SK-N-SH (cell line): ENCODE measurements around the gene RAD51B. TPM values are rescaled to one million over a fixed set of nuclear protein-coding genes. Genes with fewer than 3 reads are reported as not detected.
A peak's percentile ranks its signal among the peaks of the same experiment; 100 is the strongest.

Source experiments
- CTCF ChIA-PET: fragments of 300-600, 350-600 bp; formaldehyde crosslinking; extraction: SDS; loops from one replicate; lab custom pipeline; 2021; lab: Yijun Ruan, JAX
- POLR2A ChIA-PET: fragments of 350-600 bp; sonication (Branson Sonifier 250); formaldehyde crosslinking; extraction: SDS; loops from one replicate; lab custom pipeline; 2020; ENCODE audit warnings: antibody characterized with exemption, inconsistent platforms; lab: Yijun Ruan, JAX
- DNase-seq: peaks from one replicate; pipeline ENCODE4 v3.0.0; 2012
- H2AFZ ChIP-seq: fragments of 200-600 bp; sonication (generic); 2 replicates; pipeline ENCODE4 v1.8.1; 2016; ENCODE audit warnings: antibody characterized with exemption, mild to moderate bottlenecking, low read depth
- H3F3A ChIP-seq: fragments of 200-600 bp; sonication (generic); replicated peaks from 2 replicates; pipeline ENCODE3; 2016; ENCODE audit warnings: antibody characterized with exemption, mild to moderate bottlenecking; ENCODE audit not compliant: insufficient read depth
- H3K27ac ChIP-seq, 2 experiments: fragments of 200-500 bp in 1 of 2; fragments of 200-600 bp in 1 of 2; sonication (Bioruptor generic) in 1 of 2; sonication (generic), shearing (Covaris generic) in 1 of 2; 2 replicates each; pipeline versions ENCODE4 v1.5.1 to v1.6.1; 2014 to 2016; ENCODE audit warnings: low read depth in 2 of 2, inconsistent platforms in 1 of 2, low read length in 1 of 2, mild to moderate bottlenecking in 1 of 2, mixed read lengths in 1 of 2
- H3K27me3 ChIP-seq: fragments of 200-600 bp; sonication (generic), shearing (Covaris generic); 2 replicates; pipeline ENCODE4 v1.6.1; 2016; ENCODE audit warnings: mixed run types; ENCODE audit not compliant: insufficient read depth
- H3K36me3 ChIP-seq, 2 experiments: fragments of 200-500 bp in 1 of 2; fragments of 200-600 bp in 1 of 2; sonication (Bioruptor generic) in 1 of 2; sonication (generic) in 1 of 2; replicated peaks in 1 of 2; 2 replicates each; pipeline versions ENCODE3 to v1.5.1; 2014 to 2016; ENCODE audit warnings: low read length in 1 of 2, mild to moderate bottlenecking in 1 of 2; ENCODE audit not compliant: insufficient read depth in 2 of 2, control insufficient read depth in 1 of 2
- H3K4me1 ChIP-seq, 2 experiments: fragments of 200-500 bp in 1 of 2; fragments of 200-600 bp in 1 of 2; sonication (Bioruptor generic) in 1 of 2; sonication (generic), shearing (Covaris generic) in 1 of 2; 2 replicates each; pipeline versions ENCODE4 v1.5.1 to v1.6.1; 2014 to 2016; ENCODE audit warnings: low read depth in 1 of 2, low read length in 1 of 2, mixed run types in 1 of 2; ENCODE audit not compliant: insufficient read depth in 2 of 2, control insufficient read depth in 1 of 2
- H3K4me2 ChIP-seq: fragments of 200-600 bp; sonication (generic), shearing (Covaris generic); 2 replicates; pipeline ENCODE4 v1.6.1; 2017; ENCODE audit warnings: mixed run types
- H3K4me3 ChIP-seq, 2 experiments: fragments of 200-500 bp in 1 of 2; fragments of 200-600 bp in 1 of 2; sonication (Bioruptor generic) in 1 of 2; sonication (generic), shearing (Covaris generic) in 1 of 2; 2 replicates each; pipeline versions ENCODE4 v1.5.1 to v1.8.1; 2014 to 2016; ENCODE audit warnings: low read depth in 2 of 2, inconsistent platforms in 1 of 2, low read length in 1 of 2, mild to moderate bottlenecking in 1 of 2, mixed read lengths in 1 of 2, moderate library complexity in 1 of 2
- H3K79me2 ChIP-seq: fragments of 200-600 bp; sonication (generic); 2 replicates; pipeline ENCODE4 v1.8.1; 2017; ENCODE audit warnings: mild to moderate bottlenecking; ENCODE audit not compliant: insufficient read depth
- H3K9ac ChIP-seq: fragments of 200-600 bp; sonication (generic); 2 replicates; pipeline ENCODE4 v1.6.1; 2017; ENCODE audit warnings: mixed run types
- H3K9me2 ChIP-seq: fragments of 200-600 bp; sonication (generic); 2 replicates; pipeline ENCODE4 v1.6.1; 2017; ENCODE audit warnings: mixed run types
- H3K9me3 ChIP-seq: fragments of 200-600 bp; sonication (generic); 2 replicates; pipeline ENCODE4 v1.6.1; 2017; ENCODE audit warnings: mixed run types, mild to moderate bottlenecking, moderate library complexity
- H4K20me1 ChIP-seq: fragments of 200-600 bp; sonication (generic); 2 replicates; pipeline ENCODE4 v1.6.1; 2017; ENCODE audit warnings: mild to moderate bottlenecking, mixed run types; ENCODE audit not compliant: insufficient read depth
- EZH2phosphoT487 ChIP-seq: fragments of 200-600 bp; sonication (generic); IDR thresholded peaks from 2 replicates; pipeline ENCODE4 v1.6.1; 2017; ENCODE audit warnings: low read depth, mixed run types, mild to moderate bottlenecking, antibody characterized with exemption, moderate library complexity, borderline replicate concordance
- FOXM1 ChIP-seq: IDR thresholded peaks from 2 replicates; pipeline ENCODE4 v1.4.0; 2012; ENCODE audit warnings: low read depth, mild to moderate bottlenecking
- GABPA ChIP-seq: IDR thresholded peaks from 2 replicates; pipeline ENCODE4 v1.4.0; 2012; ENCODE audit warnings: low read depth, mild to moderate bottlenecking
- GATA2 ChIP-seq: sonication (generic); formaldehyde crosslinking; IDR thresholded peaks from 2 replicates; pipeline ENCODE4 v1.5.0; 2020; ENCODE audit warnings: mild to moderate bottlenecking, missing genetic modification reagents
- MEF2A ChIP-seq: IDR thresholded peaks from 2 replicates; pipeline ENCODE4 v1.4.0; 2012; ENCODE audit warnings: low read depth, borderline replicate concordance
- MXI1 ChIP-seq: IDR thresholded peaks from 2 replicates; pipeline ENCODE4 v1.6.1; 2012; ENCODE audit warnings: mild to moderate bottlenecking, low read depth, low read length, improper control_type of control experiment
- NRF1 ChIP-seq: IDR thresholded peaks from 2 replicates; pipeline ENCODE4 v1.6.1; 2012; ENCODE audit warnings: low read depth, mild to moderate bottlenecking, low read length
- REST ChIP-seq: IDR thresholded peaks from 2 replicates; pipeline ENCODE4 v1.6.1; 2012; ENCODE audit warnings: mild to moderate bottlenecking, low read depth, low read length, moderate library complexity
- RFX5 ChIP-seq: IDR thresholded peaks from 2 replicates; pipeline ENCODE4 v1.6.1; 2012; ENCODE audit warnings: mild to moderate bottlenecking, improper control_type of control experiment, low read length
- SIN3A ChIP-seq: IDR thresholded peaks from 2 replicates; pipeline ENCODE4 v1.6.1; 2012; ENCODE audit warnings: low read depth, mild to moderate bottlenecking, low read length, moderate library complexity, borderline replicate concordance
- SMC3 ChIP-seq: IDR thresholded peaks from 2 replicates; pipeline ENCODE4 v1.6.1; 2012; ENCODE audit warnings: low read depth, low read length, improper control_type of control experiment
- TAF1 ChIP-seq: IDR thresholded peaks from 2 replicates; pipeline ENCODE4 v1.6.1; 2012; ENCODE audit warnings: low read depth, mild to moderate bottlenecking, low read length, moderate library complexity, borderline replicate concordance
- TCF12 ChIP-seq: IDR thresholded peaks from 2 replicates; pipeline ENCODE4 v1.4.0; 2012
- USF1 ChIP-seq: IDR thresholded peaks from 2 replicates; pipeline ENCODE4 v1.4.0; 2012; ENCODE audit warnings: low read depth, borderline replicate concordance
- WGBS: methylation state at CpG from one replicate; pipeline ENCODE4 v1.1.6; 2017; ENCODE audit warnings: low lambda C conversion rate; 5-methylcytosine and 5-hydroxymethylcytosine counted together
- polyA plus RNA-seq, 3 experiments: library from polyadenylated mRNA; depleted of rRNA; stranded (reverse); fragments of >200 nt; gene quantifications; 2 replicates each; pipeline ENCODE4 v1.2.3, GENCODE V29; 2012

Gene RAD51B
- polyA plus RNA-seq, 1 of the 3 experiments (the other 2 are of a cell fraction) = 6.0 TPM

- TF ChIP-seq EZH2phosphoT487 (no peak), TAF1 (no peak), REST (peak; percentile 75), FOXM1 (peak; percentile 95), SIN3A (peak; percentile 73; the same call in 1 of the 2 replicates)
- TF ChIP-seq, all 33 proteins: peak for 18
Observed at GRCh38 chr14:68695326-68695768, 875.8 kb downstream of the RAD51B start (continued).

- ChIA-PET CTCF (no interaction called here), POLR2A (no interaction called here)
- DNase-seq = no peak
Observed at GRCh38 chr14:68695856-68696255, 876.3 kb downstream of the RAD51B start.

GRCh38 chr14:68696266-68696665, 876.7 kb downstream of the RAD51B start:
- no peaks in the 10 kb centered on the region for H4K20me1 ChIP-seq
- H3K9me2 ChIP-seq = no peaks in the 10 kb centered on the region
- CTCF ChIA-PET = no interaction called here
- peaks cover 0 to 15% of the 10 kb centered on the region in 2 experiments; a peak in 3 of 4 replicates for H3K4me1 ChIP-seq
- H3K27me3 ChIP-seq = no peaks in the 10 kb centered on the region
- H3K4me3 ChIP-seq = no peak overlapping the region
- H3K79me2 ChIP-seq = no peaks in the 10 kb centered on the region
- H3F3A ChIP-seq = peaks cover 32% of the 10 kb centered on the region
- POLR2A ChIA-PET = no interaction called here
- H3K36me3 ChIP-seq = no peaks in the 10 kb centered on the region
- DNase-seq = no peak
- H3K9ac ChIP-seq = no peak overlapping the region
- no peak overlapping the region for H3K4me2 ChIP-seq
- TF ChIP-seq MEF2A = no peak
- TF ChIP-seq EZH2phosphoT487 = no peak
- no peak for TF ChIP-seq NRF1
- no peak for TF ChIP-seq REST
- no peak for TF ChIP-seq SMC3
- TF ChIP-seq TCF12 = no peak
- TF ChIP-seq TAF1 = no peak
- TF ChIP-seq SIN3A = no peak
- no peak for TF ChIP-seq MXI1
- no peak for TF ChIP-seq USF1
- no peak for TF ChIP-seq GABPA
- TF ChIP-seq GATA2 (CRISPR knock-in tag) = no peak
- no peaks in the 10 kb centered on the region for H3K9me3 ChIP-seq
- no peak overlapping the region for H2AFZ ChIP-seq
- 98% methylated on average over 3 of the region's 3 CpGs for WGBS
- peak overlapping the region in 1 of 2 experiments; percentile 89; a peak in 2 of 4 replicates for H3K27ac ChIP-seq

More at GRCh38 chr14:68695856-68696255, 876.3 kb downstream of the RAD51B start:
- Histone ChIP-seq H3K9me2 (no peaks in the 10 kb centered on the region), H3F3A (peaks cover 32% of the 10 kb centered on the region), H3K9ac (no peak overlapping the region), H3K27me3 (no peaks in the 10 kb centered on the region), H3K4me1 (peaks cover 3 to 15% of the 10 kb centered on the region in 2 experiments; a peak in 3 of 4 replicates), H3K9me3 (no peaks in the 10 kb centered on the region), H3K36me3 (no peaks in the 10 kb centered on the region), H3K79me2 (no peaks in the 10 kb centered on the region), H3K4me2 (no peak overlapping the region; the same call in 1 of the 2 replicates), H3K4me3 (no peak overlapping the region), H4K20me1 (no peaks in the 10 kb centered on the region), H3K27ac (peak overlapping the region; percentile 11 to 89; a peak in 3 of 4 replicates), H2AFZ (no peak overlapping the region)
- WGBS = 89% methylated on average over 2 of the region's 2 CpGs
- no peak for TF ChIP-seq RFX5
